ENCODE data around the gene MORC3. TPM values are rescaled to one million over a fixed set of nuclear protein-coding genes. Genes with fewer than 3 reads are reported as not detected.

MORC3 gene
- total and polyA plus RNA-seq, 9 of the 15 experiments (the other 6 are each of a cell fraction or from before 2014, with no cell fraction given), result 12.7 to 53.7 (median 36.0) TPM

GRCh38 chr21:36385233-36386030 is 65.4 kb downstream of the MORC3 start, which contains the start of gene CHAF1B (continued):
- TF ChIP-seq ARID4B (CRISPR knock-in tag; IDR thresholded peaks at IDR 0.05), result no peak
- TF ChIP-seq ZNF354B (CRISPR knock-in tag; IDR thresholded peaks at IDR 0.05), result no peak
- TF ChIP-seq SIRT6 (IDR thresholded peaks at IDR 0.05; ENCODE audit: low read depth, low read length), result no peak
- TF ChIP-seq ZC3H8 (IDR thresholded peaks at IDR 0.05), result no peak
- TF ChIP-seq E2F6 (IDR thresholded peaks at IDR 0.05; ENCODE audit: borderline replicate concordance in 1 of 2, extremely low read depth in 1 of 2, insufficient read depth in 1 of 2, insufficient read length in 1 of 2, low read depth in 1 of 2, low read length in 1 of 2, poor library complexity in 1 of 2, severe bottlenecking in 1 of 2), result peak; percentile 90 to 98
- no peak for TF ChIP-seq ZNF79 (CRISPR knock-in tag; IDR thresholded peaks at IDR 0.05; ENCODE audit: low read depth)
- TF ChIP-seq ZNF212 (CRISPR knock-in tag; IDR thresholded peaks at IDR 0.05), result no peak
- TF ChIP-seq ESRRB (CRISPR knock-in tag; IDR thresholded peaks at IDR 0.05; ENCODE audit: borderline replicate concordance), result no peak
- no peak for TF ChIP-seq HNRNPUL1 (IDR thresholded peaks at IDR 0.05; ENCODE audit: low read length)
- TF ChIP-seq TBP (optimal IDR thresholded peaks at IDR 0.05; ENCODE audit: low read depth, low read length), result peak; percentile 58
- no peak for TF ChIP-seq SRSF9 (IDR thresholded peaks at IDR 0.05; ENCODE audit: borderline replicate concordance, low read depth, low read length)
- TF ChIP-seq ATF6 (CRISPR knock-in tag; IDR thresholded peaks at IDR 0.05), result no peak
- no peak for TF ChIP-seq BRCA1 (IDR thresholded peaks at IDR 0.05)
- no peak for TF ChIP-seq BRCA1 (CRISPR knock-in tag; IDR thresholded peaks at IDR 0.05)
- no peak for TF ChIP-seq SMARCA5 (IDR thresholded peaks at IDR 0.05)
- TF ChIP-seq HDAC3 (IDR thresholded peaks at IDR 0.05; ENCODE audit: borderline replicate concordance, partially characterized antibody), result no peak
- TF ChIP-seq SMARCB1 (IDR thresholded peaks at IDR 0.05; ENCODE audit: insufficient read length, low read depth), result no peak
- TF ChIP-seq SMAD4 (CRISPR knock-in tag; conservative IDR thresholded peaks at IDR 0.05), result peak; percentile 39; the same call in 1 of the 2 replicates
- no peak for TF ChIP-seq ZNF398 (CRISPR knock-in tag; IDR thresholded peaks at IDR 0.05)
- no peak for TF ChIP-seq MCM3 (IDR thresholded peaks at IDR 0.05)
